CD8-positive, alpha-beta memory T cell (primary cell): Measurements from ENCODE around the gene APC. TPM values are rescaled to one million over a fixed set of nuclear protein-coding genes. Genes with fewer than 3 reads are reported as not detected.
"Not testable (repeated sequence)": the region's sequence is repeated elsewhere in the genome, so short reads cannot be mapped to it uniquely, and the experiment has no call there.

Source experiments
- CTCF ChIA-PET: fragments of 350-600 bp; sonication (Branson Sonifier 250); formaldehyde crosslinking; loops from one replicate; lab custom pipeline; 2021; ENCODE audit warnings: antibody characterized with exemption; lab: Charles Lee
- POLR2A ChIA-PET: fragments of 350-600 bp; sonication (Branson Sonifier 250); formaldehyde crosslinking; loops from one replicate; lab custom pipeline; 2021; ENCODE audit warnings: antibody characterized with exemption; lab: Charles Lee
- DNase-seq, 5 donors: peaks; one replicate each; pipeline versions ENCODE4 v3.0.0 to v3.0.0-alpha.2; 2020 to 2022; ENCODE audit warnings: mixed read lengths in 1 of 5
- H3K27ac ChIP-seq: one replicate; pipeline ENCODE4 v1.7.0; 2013; ENCODE audit warnings: low read depth, mild to moderate bottlenecking, low read length, moderate library complexity
- H3K27me3 ChIP-seq: 2 replicates; pipeline ENCODE4 v1.7.0; 2013; ENCODE audit warnings: low read length, mild to moderate bottlenecking; ENCODE audit not compliant: insufficient read depth, poor library complexity, severe bottlenecking
- H3K36me3 ChIP-seq: 2 replicates; pipeline ENCODE4 v1.7.0; 2013; ENCODE audit warnings: mild to moderate bottlenecking, low read length, moderate library complexity; ENCODE audit not compliant: insufficient read depth
- H3K4me1 ChIP-seq: 2 replicates; pipeline ENCODE4 v1.7.0; 2013; ENCODE audit warnings: mild to moderate bottlenecking, low read length, moderate library complexity; ENCODE audit not compliant: insufficient read depth
- H3K4me3 ChIP-seq: 2 replicates; pipeline ENCODE4 v1.7.0; 2013; ENCODE audit warnings: mild to moderate bottlenecking, low read length
- H3K9me3 ChIP-seq: 2 replicates; pipeline ENCODE4 v1.7.0; 2013; ENCODE audit warnings: mild to moderate bottlenecking, low read length
- H3K27ac Mint-ChIP-seq, 8 donors: one replicate each; pipeline ENCODE4 v1.8.0; 2020 to 2021; ENCODE audit warnings: mixed read lengths in 8 of 8, mild to moderate bottlenecking in 6 of 8, inconsistent platforms in 3 of 8, moderate library complexity in 3 of 8
- H3K27me3 Mint-ChIP-seq, 2 donors: one replicate each; pipeline ENCODE4 v1.8.0; 2020 to 2021; ENCODE audit warnings: mixed read lengths in 2 of 2, mild to moderate bottlenecking in 1 of 2, moderate library complexity in 1 of 2
- H3K36me3 Mint-ChIP-seq, 3 donors: one replicate each; pipeline ENCODE4 v1.8.0; 2020 to 2021; ENCODE audit warnings: mixed read lengths in 3 of 3, inconsistent platforms in 1 of 3, mild to moderate bottlenecking in 1 of 3
- H3K4me1 Mint-ChIP-seq, 3 donors: one replicate each; pipeline ENCODE4 v1.8.0; 2020 to 2021; ENCODE audit warnings: mixed read lengths in 3 of 3, inconsistent platforms in 1 of 3, mild to moderate bottlenecking in 1 of 3
- H3K4me3 Mint-ChIP-seq, 7 donors: one replicate each; pipeline ENCODE4 v1.8.0; 2020 to 2021; ENCODE audit warnings: mixed read lengths in 7 of 7, mild to moderate bottlenecking in 6 of 7, moderate library complexity in 4 of 7, inconsistent platforms in 2 of 7
- H3K9me3 Mint-ChIP-seq, 5 donors: one replicate each; pipeline ENCODE4 v1.8.0; 2020 to 2022; ENCODE audit warnings: mixed read lengths in 5 of 5, mild to moderate bottlenecking in 3 of 5, moderate library complexity in 2 of 5, inconsistent platforms in 1 of 5
- polyA plus RNA-seq: library from polyadenylated mRNA; unstranded; fragments of 300-500 nt; fragmentation: Illumina TruSeq; gene quantifications from one replicate; pipeline ENCODE4 v1.2.3, GENCODE V29; 2021
- total RNA-seq, 2 experiments: library from RNA; stranded (reverse); gene quantifications; one replicate each; pipeline ENCODE4 v1.2.3, GENCODE V29; 2021

APC gene
- total and polyA plus RNA-seq, 3 experiments from 2014 or later = 23.0 to 24.0 (median 23.1) TPM

DNA sequence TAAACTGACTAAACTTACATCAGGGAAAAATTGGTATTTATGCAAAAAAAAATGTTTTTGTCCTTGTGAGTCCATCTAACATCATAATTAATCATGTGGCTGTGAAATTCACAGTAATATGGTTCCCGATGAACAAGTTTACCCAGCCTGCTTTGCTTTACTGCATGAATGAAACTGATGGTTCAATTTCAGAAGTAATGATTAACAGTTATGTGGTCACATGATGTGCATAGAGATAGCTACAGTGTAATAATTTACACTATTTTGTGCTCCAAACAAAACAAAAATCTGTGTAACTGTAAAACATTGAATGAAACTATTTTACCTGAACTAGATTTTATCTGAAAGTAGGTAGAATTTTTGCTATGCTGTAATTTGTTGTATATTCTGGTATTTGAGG lies 106.8 kb downstream of the APC start:
- H3K27me3 Mint-ChIP-seq = no peaks in the 10 kb centered on the region
- ChIA-PET CTCF (no interaction called here), POLR2A (no interaction called here)
- H3K27ac Mint-ChIP-seq = peak overlapping the region in 2 of 8 donors; percentile 2 to 4
- Histone ChIP-seq H3K4me3 (no peak overlapping the region), H3K9me3 (no peaks in the 10 kb centered on the region), H3K4me1 (no peaks in the 10 kb centered on the region), H3K27ac (no peak overlapping the region), H3K27me3 (no peaks in the 10 kb centered on the region), H3K36me3 (no peaks in the 10 kb centered on the region)
- no peak for DNase-seq
- H3K4me1 Mint-ChIP-seq = peaks cover 5% of the 10 kb centered on the region in 3 donors
- H3K4me3 Mint-ChIP-seq = no peak overlapping the region
- H3K9me3 Mint-ChIP-seq = no peaks in the 10 kb centered on the region
- peaks cover 0 to 15% (median 4%) of the 10 kb centered on the region in 3 donors for H3K36me3 Mint-ChIP-seq

DNA sequence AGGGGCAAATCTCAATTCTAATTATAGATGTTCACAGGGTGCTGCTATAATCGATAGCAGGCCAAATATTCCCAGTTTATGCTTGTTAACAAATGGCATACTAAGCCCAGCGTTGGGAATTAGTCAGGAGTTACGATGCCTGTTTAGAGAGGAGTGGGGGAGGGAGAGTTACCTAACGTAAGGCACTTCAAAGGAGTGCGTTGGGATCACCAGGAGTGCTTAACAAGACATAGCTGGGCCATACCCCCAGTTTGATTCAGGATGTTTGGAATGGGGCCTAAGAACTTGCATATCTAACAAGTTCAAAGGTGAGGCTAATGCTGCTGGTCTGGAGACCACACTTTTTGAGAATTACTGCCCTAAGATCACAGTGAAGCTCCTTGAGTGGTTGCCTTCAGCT lies 108.9 kb downstream of the APC start:
- H3K4me1 ChIP-seq = no peaks in the 10 kb centered on the region
- Mint-ChIP-seq H3K4me3 (no peak overlapping the region), H3K9me3 (no peaks in the 10 kb centered on the region), H3K27ac (peak overlapping the region in 2 of 8 donors; percentile 18 to 47), H3K27me3 (peaks cover 0 to 4% of the 10 kb centered on the region in 2 donors), H3K36me3 (no peaks in the 10 kb centered on the region), H3K4me1 (peaks cover 5% of the 10 kb centered on the region in 3 donors)
- ChIA-PET POLR2A (no interaction called here), CTCF (no interaction called here)
- no peaks in the 10 kb centered on the region for H3K36me3 ChIP-seq
- H3K27ac ChIP-seq = no peak overlapping the region
- H3K4me3 ChIP-seq = no peak overlapping the region
- no peaks in the 10 kb centered on the region for H3K9me3 ChIP-seq
- no peaks in the 10 kb centered on the region for H3K27me3 ChIP-seq
- DNase-seq = no peak

- H3K27me3 ChIP-seq = no peaks in the 10 kb centered on the region
- ChIA-PET CTCF (no interaction called here), POLR2A (no interaction called here)
- H3K36me3 ChIP-seq = no peaks in the 10 kb centered on the region
- H3K4me1 ChIP-seq = no peaks in the 10 kb centered on the region
- Mint-ChIP-seq H3K36me3 (no peaks in the 10 kb centered on the region), H3K27me3 (peaks cover 0 to 4% of the 10 kb centered on the region in 2 donors), H3K9me3 (no peaks in the 10 kb centered on the region), H3K4me1 (peaks cover 5% of the 10 kb centered on the region in 3 donors), H3K4me3 (no peak overlapping the region), H3K27ac (peak overlapping the region in 1 of 8 donors; percentile 2)
- no peaks in the 10 kb centered on the region for H3K9me3 ChIP-seq
- H3K27ac ChIP-seq = no peak overlapping the region
- no peak overlapping the region for H3K4me3 ChIP-seq
- no peak for DNase-seq
Observed at GRCh38 chr5:112847306-112847705, 109.6 kb downstream of the APC start.

- DNase-seq = peak in 2 of 5 donors; percentile 29 to 32
- H3K27ac ChIP-seq = no peak overlapping the region
- ChIA-PET CTCF (interaction anchor here (0.6 to 1.6 kb wide), 24 partner anchors 9 to 759 kb away, joined by 3 to 10 read pairs (median 4); partner anchors contain the start of genes DCP2 and SRP19), POLR2A (no interaction called here)
- Mint-ChIP-seq H3K27ac (peak overlapping the region in 3 of 8 donors; percentile 2 to 74 (median 30)), H3K36me3 (no peaks in the 10 kb centered on the region), H3K27me3 (peaks cover 0 to 8% of the 10 kb centered on the region in 2 donors), H3K4me1 (peaks cover 5% of the 10 kb centered on the region in 3 donors), H3K9me3 (no peaks in the 10 kb centered on the region), H3K4me3 (peak overlapping the region in 1 of 7 donors; percentile 41)
- H3K27me3 ChIP-seq = no peaks in the 10 kb centered on the region
- no peaks in the 10 kb centered on the region for H3K9me3 ChIP-seq
- H3K4me1 ChIP-seq = no peaks in the 10 kb centered on the region
- H3K4me3 ChIP-seq = no peak overlapping the region
- H3K36me3 ChIP-seq = no peaks in the 10 kb centered on the region
Observed at GRCh38 chr5:112848116-112848811, 110.6 kb downstream of the APC start.

GRCh38 chr5:112849912-112850311 lies 112.2 kb downstream of the APC start:
- Histone ChIP-seq H3K4me3 (no peak overlapping the region), H3K9me3 (peaks cover 4% of the 10 kb centered on the region), H3K4me1 (no peaks in the 10 kb centered on the region), H3K36me3 (no peaks in the 10 kb centered on the region), H3K27ac (no peak overlapping the region), H3K27me3 (peaks cover 6% of the 10 kb centered on the region)
- no peak overlapping the region for H3K4me3 Mint-ChIP-seq
- ChIA-PET POLR2A (no interaction called here), CTCF (no interaction called here)
- peaks cover 0 to 14% (median 2%) of the 10 kb centered on the region in 3 donors for H3K36me3 Mint-ChIP-seq
- peaks cover 5% of the 10 kb centered on the region in 3 donors for H3K4me1 Mint-ChIP-seq
- peaks cover 5 to 13% (median 9%) of the 10 kb centered on the region in 5 donors for H3K9me3 Mint-ChIP-seq
- DNase-seq = no peak
- peaks cover 13 to 23% of the 10 kb centered on the region in 2 donors for H3K27me3 Mint-ChIP-seq
- no peak overlapping the region for H3K27ac Mint-ChIP-seq

DNA sequence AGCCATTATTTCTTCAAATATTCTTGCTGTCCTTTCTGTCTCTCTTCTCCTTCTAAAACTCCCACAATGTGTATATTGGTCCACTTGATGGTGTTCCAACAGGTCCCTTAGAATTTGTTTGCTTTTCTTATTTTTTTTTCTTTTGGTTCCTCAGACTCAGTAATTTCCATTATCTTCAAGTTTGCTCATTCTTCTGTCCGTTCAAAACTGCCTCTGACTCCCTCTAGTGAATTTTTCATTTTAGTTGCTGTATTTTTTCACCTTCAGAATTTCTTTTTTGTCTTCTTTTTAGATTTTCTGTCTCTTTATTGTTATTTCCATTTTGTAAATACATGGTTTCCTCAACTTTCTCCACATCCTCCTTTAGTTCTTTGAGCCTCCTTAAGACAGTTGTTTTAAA lies 117.0 kb downstream of the APC start:
- CTCF ChIA-PET = no interaction called here
- H3K27me3 Mint-ChIP-seq = peaks cover 20 to 48% of the 10 kb centered on the region in 2 donors
- H3K9me3 ChIP-seq = peaks cover 4% of the 10 kb centered on the region

DNA sequence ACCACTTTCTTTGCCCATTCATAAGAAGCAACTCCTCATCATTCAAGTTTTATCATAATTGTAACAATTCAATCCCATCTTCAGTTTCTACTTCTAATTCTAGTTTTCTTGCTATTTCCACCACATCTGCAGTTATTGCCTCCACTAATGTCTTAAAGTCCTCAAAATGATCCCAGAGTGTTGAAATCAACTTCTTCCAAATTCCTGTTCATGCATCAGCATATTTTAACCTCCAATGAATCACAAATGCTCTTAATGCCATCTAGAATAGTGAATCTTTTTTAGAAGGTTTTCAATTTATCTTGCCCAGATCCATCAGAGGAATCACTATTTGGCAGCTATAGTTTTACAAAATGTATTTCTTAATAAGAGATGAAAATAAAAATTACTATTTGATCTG lies 120.2 kb downstream of the APC start:
- Histone ChIP-seq H3K27me3 (peaks cover 6% of the 10 kb centered on the region), H3K9me3 (peaks cover 4% of the 10 kb centered on the region), H3K27ac (no peak overlapping the region), H3K4me3 (no peak overlapping the region), H3K36me3 (no peaks in the 10 kb centered on the region), H3K4me1 (peaks cover 19% of the 10 kb centered on the region)
- POLR2A ChIA-PET = no interaction called here
- CTCF ChIA-PET = no interaction called here
- no peak for DNase-seq
- Mint-ChIP-seq H3K27ac (no peak overlapping the region), H3K9me3 (peaks cover 9 to 18% (median 11%) of the 10 kb centered on the region in 5 donors), H3K4me3 (peak overlapping the region in 1 of 7 donors; percentile 7), H3K27me3 (peaks cover 20 to 40% of the 10 kb centered on the region in 2 donors), H3K36me3 (peaks cover 5 to 23% (median 15%) of the 10 kb centered on the region in 3 donors), H3K4me1 (peaks cover 21 to 27% (median 21%) of the 10 kb centered on the region in 3 donors)

More for the DNA sequence above, 117.0 kb downstream of the APC start:
- Histone ChIP-seq H3K4me3 (no peak overlapping the region), H3K4me1 (no peaks in the 10 kb centered on the region), H3K27me3 (peaks cover 6% of the 10 kb centered on the region), H3K36me3 (no peaks in the 10 kb centered on the region), H3K27ac (no peak overlapping the region)
- Mint-ChIP-seq H3K4me1 (no peaks in the 10 kb centered on the region), H3K27ac (no peak overlapping the region), H3K4me3 (no peak overlapping the region), H3K36me3 (peaks cover 0 to 23% (median 2%) of the 10 kb centered on the region in 3 donors), H3K9me3 (peaks cover 9 to 18% (median 11%) of the 10 kb centered on the region in 5 donors)
- POLR2A ChIA-PET = no interaction called here
- DNase-seq = no peak

- not testable (repeated sequence) for H3K27me3 ChIP-seq, DNase-seq, H3K9me3 Mint-ChIP-seq, H3K9me3 ChIP-seq
- Histone ChIP-seq H3K4me1 (peaks cover 27% of the 10 kb centered on the region), H3K36me3 (peaks cover 13% of the 10 kb centered on the region), H3K27ac (peak overlapping the region; percentile 87), H3K4me3 (peak overlapping the region; percentile 96)
- peaks cover 33 to 47% (median 36%) of the 10 kb centered on the region in 3 donors for H3K4me1 Mint-ChIP-seq
- peaks cover 4 to 19% of the 10 kb centered on the region in 2 donors for H3K27me3 Mint-ChIP-seq
- peaks cover 3 to 36% (median 4%) of the 10 kb centered on the region in 3 donors for H3K36me3 Mint-ChIP-seq
- CTCF ChIA-PET = interaction anchor here (0.7 to 2.7 kb wide), 5 partner anchors 12 to 153 kb away, joined by 3 to 10 read pairs (median 4); no protein-coding TSS in a partner anchor
- peak overlapping the region; percentile 90 to 99 (median 98) for H3K27ac Mint-ChIP-seq
- POLR2A ChIA-PET = interaction anchor here (0.9 to 1.7 kb wide), 4 partner anchors 58 to 116 kb away, joined by 4 to 15 read pairs (median 6); partner anchors contain the start of genes DCP2 and REEP5
- peak overlapping the region; percentile 93 to 97 (median 97) for H3K4me3 Mint-ChIP-seq
Observed at GRCh38 chr5:112860571-112860928, 122.9 kb downstream of the APC start.
